HG03039 (cell line): ENCODE data around the gene ETV5.

Experiments used
- ATAC-seq: cut with Tn5 transposase; IDR thresholded peaks from one replicate; pipeline ENCODE4 v1.9.1; 2021; ENCODE audit warnings: mild to moderate bottlenecking, moderate library complexity; ENCODE audit not compliant: unreplicated experiment

Gene ETV5

DNA sequence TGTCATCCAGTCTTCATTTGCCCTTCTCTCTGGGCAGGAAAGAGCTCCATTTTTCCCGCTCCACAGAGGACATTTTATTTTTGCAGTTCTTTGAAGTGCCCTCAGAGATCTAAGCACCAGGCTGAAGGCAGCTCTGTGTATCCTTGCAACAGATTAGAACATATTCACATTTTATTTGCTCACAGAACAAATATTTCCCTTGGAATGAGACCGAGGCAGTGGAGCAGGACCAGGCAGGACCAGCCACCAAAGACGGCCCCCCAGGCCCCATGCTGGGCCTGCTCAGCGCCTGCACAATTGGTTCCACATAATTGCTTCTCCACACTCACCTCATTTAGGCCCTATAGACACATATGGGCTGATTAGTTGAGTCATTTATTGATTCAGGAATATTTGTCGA lies 15.7 kb upstream of the ETV5 start:
- no peak for ATAC-seq

DNA sequence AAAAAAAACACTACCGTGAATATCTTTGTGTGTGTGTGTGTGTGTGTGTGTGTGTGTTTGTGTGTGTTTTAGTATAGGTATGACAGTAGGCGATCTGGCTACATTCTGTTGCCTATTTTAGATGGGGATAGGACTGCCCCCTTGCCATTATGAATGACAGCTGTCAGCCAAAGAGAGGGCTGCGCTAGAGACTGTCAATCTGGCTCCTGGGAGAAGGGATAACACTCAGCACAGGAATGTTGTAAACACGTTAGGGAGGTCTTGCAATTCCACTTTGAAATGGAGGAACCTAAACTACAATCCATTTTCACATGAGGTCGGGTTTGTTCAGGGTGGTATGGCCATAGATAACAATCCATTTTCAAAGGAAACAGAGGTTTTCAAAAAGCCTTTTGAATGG lies 14.1 kb upstream of the ETV5 start:
- ATAC-seq, result no peak

DNA sequence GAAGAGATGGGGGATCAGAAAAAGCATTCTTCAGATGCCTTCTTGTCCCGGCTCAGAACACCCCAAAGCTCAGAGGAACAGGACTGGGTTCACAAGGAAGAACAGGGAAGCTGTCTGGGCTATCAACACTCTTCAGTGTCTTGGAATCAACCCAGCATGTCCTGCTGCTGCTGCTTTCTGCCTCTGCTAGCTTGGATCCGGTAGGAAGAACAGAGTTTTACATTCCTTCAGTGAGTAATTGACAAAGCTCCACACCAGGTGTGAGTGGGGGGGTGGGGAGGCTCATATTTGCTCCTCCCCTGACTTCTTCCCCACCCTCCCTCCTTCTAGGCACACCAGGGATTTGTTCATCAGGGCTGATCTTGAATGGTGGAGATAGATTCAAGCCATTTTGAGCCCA lies 13.1 kb upstream of the ETV5 start:
- no peak for ATAC-seq

DNA sequence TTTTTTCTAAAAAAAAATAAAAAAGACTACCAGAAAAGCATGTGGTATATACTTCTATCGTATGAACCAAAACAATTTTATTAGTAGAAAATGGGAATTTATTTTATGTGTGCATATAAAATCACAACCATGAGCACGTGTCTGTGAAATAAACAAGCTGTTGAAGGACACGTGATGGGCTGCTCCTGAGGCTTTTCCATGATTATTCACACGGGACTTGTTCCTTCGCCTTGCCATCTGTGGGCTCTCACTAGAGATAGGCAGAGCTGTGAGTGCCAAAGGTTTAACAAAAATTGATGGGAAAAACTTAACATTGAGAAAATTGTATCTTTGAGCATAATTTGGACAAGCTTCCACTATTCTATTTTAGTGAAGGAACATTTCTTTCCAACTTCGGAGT lies 12.4 kb upstream of the ETV5 start:
- ATAC-seq, result no peak

DNA sequence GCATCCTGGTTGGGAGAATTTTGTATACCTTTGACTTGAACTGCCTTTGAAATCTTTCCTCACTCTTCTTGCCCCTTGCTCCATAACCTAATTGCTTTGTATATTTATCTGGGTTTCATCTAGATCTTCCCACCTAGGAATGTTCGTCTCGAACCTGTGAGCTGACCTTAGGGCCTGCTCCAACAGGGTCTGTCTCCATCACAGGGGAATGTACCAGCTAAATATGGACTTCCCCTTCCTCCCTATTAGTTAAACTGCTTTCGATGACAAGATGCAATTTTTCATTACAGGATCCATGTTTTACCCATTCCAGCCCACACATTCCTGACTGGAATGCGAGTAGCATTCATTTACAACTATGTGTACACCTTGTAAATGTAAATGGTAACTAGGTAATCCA lies 10.6 kb upstream of the ETV5 start:
- no peak for ATAC-seq

DNA sequence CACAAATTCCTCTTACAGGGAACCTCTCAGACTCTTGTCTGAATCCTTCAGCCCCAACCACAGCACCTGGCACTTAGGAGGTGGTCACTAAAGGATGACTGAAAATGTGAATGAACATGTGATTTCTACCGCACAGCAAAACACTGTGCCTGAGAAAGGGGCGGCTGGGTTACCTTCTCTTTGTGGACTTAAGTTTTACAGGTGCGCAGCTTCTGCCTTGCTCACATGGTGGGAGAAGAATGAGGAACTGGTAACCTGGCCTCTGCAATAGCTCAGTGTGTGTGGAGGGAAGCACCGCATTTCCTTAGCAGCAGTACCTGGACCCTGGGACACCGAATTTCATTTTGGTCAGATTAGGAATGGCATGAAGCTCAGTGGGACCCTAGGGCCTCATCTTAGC lies 9.8 kb upstream of the ETV5 start:
- ATAC-seq, result no peak

DNA sequence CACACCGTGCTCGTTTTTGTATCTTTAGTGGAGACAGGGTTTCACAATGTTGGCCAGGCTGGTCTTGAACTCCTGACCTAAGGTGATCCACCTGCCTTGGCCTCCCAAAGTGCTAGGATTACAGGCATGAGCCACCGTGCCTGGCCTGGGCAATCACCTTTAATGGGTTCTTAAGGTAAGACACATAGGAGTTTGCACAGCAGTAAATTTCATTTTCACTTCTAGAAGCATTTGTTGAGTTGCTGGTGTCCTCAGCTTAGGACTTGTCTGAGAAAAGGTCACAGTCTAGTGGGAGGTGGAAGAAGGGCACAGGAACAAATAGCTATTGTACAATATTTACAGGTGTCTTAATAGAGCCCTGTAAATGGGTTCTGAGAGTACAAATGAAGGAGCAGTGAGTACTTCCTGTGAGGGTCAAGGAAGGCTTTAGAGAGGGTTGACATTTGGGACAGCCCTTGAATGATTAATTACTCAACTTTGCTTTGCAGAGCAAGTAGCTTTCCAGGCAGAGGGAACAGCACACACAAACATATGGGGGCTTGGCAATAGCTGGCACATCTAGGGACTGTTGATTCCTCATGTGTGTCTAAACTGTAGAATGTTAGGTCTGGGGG lies 8.7 kb upstream of the ETV5 start:
- no peak for ATAC-seq

DNA sequence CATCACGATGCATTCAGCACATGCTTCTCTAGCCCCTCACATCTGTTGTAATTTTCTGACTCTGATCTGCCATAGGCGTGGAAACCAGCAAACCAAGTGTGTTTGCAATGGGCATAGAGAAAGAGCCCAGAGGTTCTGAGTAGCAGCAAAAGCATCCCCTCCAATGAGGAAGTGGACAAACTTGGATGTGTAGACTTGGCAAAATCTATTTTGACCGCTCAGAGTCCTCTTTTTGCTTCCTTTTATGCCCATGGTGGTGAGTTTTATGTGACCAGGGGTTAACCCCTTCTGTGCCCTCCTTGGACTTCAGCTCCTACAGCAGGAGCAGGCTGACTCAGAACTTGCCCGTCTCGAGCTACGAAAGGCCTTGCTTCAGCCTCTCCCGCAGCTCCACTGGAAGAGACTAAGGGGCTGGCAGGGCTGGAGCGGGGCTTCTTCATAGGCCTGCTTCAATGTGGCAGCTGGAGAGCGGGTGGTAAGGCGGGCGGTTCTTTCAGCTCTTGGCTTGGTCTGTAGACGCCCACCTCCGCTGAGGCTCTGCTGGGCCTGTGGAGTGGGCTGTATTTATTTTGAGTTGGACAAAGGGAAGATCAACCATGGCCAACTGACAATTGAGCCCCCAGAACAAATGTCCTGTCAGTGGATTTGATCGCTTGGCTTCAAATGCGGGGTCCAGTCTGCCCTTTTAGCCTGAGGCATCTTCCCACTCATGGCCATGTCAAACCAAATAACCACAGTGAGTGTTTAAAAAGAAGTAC lies 6.5 kb upstream of the ETV5 start:
- ATAC-seq, result no peak

DNA sequence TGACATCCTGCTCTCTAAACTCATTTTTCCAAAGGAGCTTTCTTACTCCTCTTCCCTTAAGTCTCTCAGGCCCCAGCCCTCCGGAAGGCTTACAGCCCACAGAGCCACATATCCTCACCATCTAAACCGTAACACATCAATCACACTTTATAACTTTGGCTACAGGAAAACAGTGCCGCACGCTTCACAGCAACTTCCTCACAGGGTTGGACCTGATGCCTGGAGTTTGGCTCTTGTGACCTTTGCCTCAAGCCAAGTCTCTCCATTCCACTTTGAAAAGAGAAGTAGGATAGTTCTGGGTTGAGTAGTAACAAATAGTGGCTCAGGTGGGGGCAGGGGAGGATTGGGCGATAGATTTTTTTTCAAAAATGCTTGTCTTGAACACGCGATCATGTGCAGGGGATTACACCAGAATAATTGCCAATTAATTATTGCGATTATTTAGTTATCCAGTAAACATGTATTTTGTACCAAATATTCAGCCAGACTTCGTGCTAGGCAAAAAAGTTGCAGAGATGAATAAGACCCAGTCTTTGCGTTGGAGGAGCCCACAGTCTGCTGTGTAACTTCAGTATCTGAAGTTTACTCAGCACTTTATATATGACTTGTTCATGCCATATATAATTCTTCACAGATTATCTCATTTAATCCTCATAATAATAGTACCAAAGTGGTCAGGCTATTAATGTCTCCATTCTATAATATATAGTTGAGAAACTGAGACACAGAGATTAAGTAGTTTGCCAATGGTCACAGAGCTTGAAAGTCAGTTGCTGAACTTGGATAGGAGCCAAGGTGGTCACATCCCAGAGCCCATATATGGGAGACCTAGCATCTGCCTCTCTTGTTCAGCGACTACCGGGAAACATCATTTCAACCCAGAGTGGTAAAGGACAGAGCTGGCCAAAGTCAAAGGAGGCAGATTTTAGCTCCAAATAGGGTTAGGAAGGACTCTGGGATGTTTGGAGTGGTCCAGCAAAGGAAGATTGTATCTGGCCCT lies 2.4 kb upstream of the ETV5 start:
- ATAC-seq, result no peak

DNA sequence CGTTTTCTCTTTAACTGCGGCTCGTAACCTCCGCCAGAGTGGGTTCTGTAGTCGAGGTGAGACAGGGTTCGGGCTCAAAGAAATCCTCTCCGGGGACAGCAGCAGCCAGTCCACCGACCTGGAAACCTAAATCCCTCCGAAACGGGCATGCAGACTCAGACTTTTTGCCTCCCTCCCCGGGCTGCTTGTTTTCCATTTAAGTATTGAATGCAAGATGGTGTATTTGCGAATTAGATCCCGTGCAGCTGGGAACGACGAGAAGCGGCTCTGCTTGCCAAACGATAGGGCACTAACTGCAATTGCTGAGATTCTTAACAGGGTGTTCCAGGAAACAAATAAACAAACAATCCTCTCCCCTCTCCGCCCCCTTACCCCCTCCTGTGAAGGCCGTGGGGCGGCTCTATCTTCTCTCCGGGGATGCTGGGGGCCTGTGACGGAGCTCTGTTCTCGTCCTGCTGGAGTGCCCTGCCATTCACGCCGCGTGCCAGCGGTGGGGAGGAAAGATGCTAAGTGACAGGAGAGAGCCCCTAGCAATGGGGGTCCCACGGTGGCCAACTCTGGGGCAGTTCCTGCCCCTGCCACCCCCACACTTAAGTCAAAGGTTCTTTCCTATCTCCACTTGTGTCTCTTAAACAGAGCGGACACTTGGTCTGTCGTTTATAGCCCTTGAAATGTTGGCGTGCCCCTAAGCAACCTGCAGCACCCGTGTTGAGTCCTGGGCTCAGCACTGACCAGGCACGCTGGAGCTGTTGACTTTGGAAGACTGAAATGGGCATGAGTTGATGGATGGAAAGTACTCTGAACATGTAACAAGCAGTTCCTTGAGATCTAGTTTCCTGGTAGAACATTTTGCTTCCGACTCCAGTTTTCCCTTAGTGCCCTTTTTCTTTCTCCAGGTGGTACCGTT lies 1.3 kb upstream of the ETV5 start:
- no peak for ATAC-seq

DNA sequence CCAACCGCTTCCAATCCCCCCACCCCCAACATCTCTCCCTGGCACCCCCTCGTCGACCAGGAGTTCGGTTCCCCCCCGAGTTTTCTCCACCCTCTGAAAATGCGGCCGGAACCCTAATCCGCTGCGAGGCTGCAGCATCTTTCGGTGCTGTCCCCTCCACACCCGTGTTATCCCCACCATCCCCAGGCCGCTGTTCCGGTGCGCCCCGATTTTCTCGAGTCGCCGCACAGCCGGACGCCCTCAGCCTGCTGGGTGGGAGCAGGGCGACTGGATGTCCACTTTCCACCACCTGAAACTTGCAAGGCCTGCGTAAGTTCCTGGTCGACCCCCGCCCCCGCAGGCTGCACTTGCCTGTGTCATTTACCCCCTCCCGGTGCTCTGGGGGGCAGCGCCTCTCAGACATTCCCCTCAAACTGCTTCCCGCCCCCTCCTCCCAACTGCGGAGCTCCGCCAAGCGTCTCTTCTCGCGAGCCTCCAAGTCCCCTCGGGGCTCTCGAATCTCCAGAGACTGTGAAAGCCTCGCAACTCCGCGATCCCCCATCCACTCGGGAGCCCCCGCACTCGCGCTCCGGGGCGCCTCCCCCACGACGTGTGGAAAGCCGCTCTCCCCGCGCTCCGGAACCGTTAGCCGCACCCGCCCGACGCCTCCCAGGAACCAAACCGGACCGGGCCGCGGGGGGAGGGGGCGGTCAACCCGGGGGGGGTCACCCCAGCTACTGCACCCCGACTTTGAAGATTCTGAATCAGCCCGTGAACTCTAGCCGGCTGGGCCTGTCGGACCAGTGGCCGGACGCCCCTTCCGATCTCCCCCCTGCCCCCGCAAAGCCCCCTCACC lies 566 bp downstream of the ETV5 start:
- ATAC-seq, result no peak

DNA sequence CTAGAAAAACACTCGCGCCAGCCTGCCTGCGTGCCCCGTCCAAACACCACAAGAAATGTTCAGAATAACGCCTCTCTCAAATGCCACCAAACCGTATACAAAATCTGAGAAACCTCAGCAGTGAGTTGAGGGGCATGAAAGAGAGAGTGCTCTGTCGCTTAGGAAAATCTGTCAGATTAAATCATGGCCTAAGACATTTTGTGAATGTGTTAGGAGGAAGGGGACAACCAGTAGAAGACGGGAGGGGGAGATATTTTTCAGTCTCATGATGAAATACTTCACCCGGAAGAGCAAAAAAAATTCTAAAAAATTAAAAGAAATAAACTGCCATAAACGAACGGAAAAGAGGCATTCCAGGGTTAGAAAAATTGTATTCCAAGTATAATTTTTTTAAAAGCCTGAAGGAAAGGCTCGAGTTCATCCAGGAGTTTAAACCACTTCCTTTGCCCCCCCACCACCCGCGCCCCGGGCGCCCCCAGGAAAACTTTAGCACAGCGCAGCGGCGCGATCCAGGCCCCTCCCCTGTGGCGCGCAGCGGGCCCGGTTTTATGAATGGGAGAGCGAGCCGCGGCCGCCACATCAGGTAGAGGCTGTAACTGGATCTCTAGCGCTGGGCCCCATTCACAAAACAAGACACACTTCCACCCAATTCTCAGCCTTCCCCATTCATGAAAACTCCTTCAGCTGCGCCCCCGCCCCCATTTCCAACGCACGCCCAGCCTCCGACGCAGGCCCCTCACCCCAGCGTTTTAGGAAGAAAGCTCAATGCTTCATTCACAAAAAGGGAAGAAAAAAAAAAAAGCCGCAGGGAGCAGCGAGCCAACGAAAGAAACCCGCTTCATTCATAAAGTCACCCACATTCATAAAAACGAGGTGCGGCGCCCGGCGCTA lies 1.4 kb downstream of the ETV5 start:
- ATAC-seq, result no peak

DNA sequence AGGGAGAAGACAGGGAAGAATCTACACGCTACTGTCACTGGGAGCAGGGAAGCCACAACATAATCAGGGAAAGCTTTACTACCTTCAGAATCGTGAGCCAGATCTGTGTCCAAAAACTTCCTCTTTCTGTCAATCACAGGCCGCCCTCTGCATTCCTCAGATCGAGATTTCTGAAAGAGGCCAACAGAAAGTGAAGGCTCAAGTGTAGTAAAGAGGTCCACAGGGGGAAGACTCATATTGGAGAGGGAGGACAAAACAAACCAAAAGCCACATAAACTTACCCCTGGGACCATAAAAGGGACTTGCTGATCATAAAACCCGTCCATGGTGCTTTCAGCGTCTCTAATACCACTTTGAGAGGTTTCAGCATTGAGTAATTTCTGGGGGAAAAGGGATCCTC lies 3.3 kb downstream of the ETV5 start:
- no peak for ATAC-seq

DNA sequence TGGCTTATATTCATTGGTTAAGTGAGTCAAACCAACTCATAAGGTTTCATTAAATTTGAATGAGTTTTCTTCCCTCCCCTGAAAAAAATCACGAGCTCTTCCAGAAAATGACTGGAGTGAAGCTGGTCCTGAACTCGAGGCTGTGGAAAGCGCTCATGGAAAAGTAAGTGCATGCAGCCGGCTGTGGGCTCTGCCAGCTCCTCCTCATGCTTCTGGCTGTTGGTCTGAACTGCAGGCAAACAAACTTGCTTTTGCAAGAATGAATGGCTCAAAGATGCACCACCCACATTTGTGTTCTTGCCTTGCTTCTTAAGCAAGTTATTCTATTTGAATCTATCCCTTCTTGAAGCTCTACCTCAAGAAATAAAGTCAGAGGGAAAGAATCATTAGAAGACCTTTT lies 6.2 kb downstream of the ETV5 start:
- ATAC-seq, result no peak

DNA sequence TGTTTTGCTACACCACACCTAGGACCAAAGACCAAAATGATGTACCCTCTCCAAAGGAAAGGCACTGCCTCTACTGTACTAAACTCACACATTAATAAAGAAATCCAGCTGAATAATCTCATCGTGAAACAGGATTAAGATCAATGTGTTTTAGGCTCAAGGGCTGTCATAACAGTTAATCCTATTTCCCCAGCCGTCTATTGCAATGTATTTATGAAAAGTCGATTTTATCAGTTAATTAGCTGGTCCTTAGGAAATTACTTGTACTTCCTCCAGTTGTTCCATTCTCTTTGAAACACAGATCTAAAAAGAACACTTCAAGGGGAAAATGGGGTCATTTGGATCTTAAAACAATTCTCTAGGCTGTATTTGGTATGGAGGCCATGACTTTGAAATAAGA lies 8.5 kb downstream of the ETV5 start:
- no peak for ATAC-seq

DNA sequence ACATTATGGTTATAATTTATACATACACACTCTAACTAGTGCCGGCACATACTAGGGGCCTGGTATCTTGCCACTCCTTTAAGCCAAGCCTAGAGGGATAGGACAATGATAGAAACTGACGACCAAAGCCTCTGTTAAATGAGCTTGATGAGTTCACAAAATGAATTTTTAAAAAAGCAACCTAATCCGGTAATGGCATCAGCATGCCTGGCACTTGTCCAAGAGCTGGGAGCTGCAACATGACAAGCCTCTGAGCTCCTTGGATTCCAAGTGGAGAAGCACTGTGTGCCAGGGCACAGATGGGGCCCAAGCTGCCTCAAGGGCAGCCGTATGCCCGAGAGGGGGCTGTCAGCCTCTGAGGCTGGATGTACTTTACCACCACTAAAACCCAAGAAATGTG lies 9.7 kb downstream of the ETV5 start:
- ATAC-seq, result no peak

DNA sequence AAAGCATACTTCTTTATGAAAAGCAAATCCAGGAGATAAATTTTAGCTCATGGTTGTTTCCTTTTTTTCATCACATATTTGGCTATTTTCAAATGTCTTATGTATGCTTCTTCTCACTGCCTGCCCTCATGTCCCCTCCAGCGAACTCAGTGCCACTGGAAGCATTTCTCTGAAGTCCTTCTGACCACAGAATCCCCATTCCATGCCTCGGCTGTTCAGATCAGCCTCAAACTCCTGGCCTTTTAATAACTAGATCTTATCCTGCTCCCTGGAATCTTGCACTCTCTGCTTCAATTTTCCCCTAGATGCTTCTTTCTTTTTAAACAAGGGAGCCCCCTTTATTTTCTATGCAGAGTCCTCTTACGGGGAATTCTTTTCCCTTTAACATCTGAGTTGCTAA lies 10.1 kb downstream of the ETV5 start:
- no peak for ATAC-seq

DNA sequence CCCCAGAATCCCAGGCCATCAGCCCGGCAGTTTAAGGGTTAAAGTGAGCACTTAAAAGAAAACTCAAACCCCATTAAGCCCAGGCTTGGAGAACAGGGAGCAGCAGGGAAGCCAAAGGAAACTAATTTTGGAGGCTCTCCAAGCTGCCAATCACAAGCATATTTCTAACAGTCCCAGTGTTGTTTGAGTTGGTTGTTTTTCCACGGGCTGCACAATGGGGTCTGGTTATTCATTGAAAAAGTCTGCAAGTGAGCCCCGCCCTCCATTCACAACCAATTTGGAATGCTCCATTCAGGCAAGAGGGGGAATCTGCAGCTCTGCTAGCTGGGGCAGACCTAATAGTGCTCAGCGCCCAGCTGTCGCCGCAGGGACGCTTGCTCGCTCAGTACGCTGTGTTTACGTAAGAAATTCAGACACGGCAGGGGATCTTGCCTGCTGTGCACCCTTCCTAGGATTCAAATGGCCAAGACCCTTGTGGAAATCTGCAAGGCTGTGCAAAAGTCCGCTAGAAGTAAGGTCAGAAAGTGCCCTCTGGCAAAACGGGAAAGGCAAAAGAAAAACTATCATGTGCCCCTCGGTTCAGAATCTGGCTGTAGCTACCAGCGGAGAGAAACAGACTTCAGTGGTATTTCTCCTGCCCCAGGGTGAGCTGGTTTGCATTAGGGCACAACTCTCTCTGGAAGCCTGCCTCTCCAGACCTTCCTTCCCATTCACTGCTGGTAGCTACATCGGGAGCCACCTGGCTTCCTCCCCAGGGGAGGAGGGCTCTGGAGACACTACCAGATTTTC lies 11.0 kb downstream of the ETV5 start:
- no peak for ATAC-seq
